Measurements from ENCODE around the gene ACOX2.

DNA sequence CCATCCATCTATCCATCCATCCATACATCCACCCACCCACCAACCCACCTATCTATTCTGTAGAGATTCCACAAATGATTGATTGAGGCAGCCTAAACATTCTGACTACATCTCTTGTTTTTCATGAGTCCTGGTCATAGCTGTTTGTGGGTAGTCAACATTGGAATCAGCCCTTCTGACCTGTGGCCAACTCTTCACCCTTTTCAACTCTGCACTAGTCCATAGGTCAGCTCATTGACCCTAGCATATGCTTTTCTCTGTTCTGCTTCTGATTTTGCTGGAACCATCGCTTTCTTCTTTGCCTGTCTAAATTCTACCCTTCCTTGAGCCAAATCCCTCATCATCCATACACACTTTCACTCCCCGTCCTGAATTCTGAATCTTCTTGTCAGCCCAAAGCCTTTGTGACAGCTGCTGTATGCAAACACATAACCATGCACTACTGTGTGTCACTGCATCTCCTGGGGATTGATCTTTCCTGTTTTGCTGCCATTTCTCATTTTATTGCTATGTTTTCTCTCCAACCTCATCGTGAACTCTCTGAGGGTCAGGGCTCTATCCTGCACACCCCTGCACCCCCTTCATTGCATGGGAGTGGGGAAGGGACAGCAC is 61.9 kb downstream of the ACOX2 start:
- TF ChIP-seq, protein P1, sequence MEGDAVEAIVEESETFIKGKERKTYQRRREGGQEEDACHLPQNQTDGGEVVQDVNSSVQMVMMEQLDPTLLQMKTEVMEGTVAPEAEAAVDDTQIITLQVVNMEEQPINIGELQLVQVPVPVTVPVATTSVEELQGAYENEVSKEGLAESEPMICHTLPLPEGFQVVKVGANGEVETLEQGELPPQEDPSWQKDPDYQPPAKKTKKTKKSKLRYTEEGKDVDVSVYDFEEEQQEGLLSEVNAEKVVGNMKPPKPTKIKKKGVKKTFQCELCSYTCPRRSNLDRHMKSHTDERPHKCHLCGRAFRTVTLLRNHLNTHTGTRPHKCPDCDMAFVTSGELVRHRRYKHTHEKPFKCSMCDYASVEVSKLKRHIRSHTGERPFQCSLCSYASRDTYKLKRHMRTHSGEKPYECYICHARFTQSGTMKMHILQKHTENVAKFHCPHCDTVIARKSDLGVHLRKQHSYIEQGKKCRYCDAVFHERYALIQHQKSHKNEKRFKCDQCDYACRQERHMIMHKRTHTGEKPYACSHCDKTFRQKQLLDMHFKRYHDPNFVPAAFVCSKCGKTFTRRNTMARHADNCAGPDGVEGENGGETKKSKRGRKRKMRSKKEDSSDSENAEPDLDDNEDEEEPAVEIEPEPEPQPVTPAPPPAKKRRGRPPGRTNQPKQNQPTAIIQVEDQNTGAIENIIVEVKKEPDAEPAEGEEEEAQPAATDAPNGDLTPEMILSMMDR (IDR thresholded peaks at IDR 0.05; ENCODE audit: low read depth, low read length, poor library complexity, severe bottlenecking) = no peak
- no peak for TF ChIP-seq EZH2phosphoT487 (IDR thresholded peaks at IDR 0.05; ENCODE audit: borderline replicate concordance, low read length)

Measured in DOHH2 (cell line).